T-helper 1 cell treated with Interleukin-12 subunit alpha and Interleukin-12 subunit beta and Interleukin-4 antibody, amounts not matched to agents 30 ng/mL and 1 ng/mL, for 36 hours (primary cell): ENCODE measurements around the gene GNAS. TPM values are rescaled to one million over a fixed set of nuclear protein-coding genes. Genes with fewer than 3 reads are reported as not detected.

Source experiments
- intact Hi-C: fragments of 100-400 bp; cut with micrococcal nuclease; formaldehyde crosslinking; loops from one replicate; pipeline ENCODE4 v1.15.1; 2024
- total RNA-seq: library from RNA; stranded (reverse); gene quantifications from 2 replicates; pipeline ENCODE4 v1.2.3, GENCODE V29; 2022

The GNAS gene
- total RNA-seq, 1 donor from 2014 or later, result 675 TPM

DNA sequence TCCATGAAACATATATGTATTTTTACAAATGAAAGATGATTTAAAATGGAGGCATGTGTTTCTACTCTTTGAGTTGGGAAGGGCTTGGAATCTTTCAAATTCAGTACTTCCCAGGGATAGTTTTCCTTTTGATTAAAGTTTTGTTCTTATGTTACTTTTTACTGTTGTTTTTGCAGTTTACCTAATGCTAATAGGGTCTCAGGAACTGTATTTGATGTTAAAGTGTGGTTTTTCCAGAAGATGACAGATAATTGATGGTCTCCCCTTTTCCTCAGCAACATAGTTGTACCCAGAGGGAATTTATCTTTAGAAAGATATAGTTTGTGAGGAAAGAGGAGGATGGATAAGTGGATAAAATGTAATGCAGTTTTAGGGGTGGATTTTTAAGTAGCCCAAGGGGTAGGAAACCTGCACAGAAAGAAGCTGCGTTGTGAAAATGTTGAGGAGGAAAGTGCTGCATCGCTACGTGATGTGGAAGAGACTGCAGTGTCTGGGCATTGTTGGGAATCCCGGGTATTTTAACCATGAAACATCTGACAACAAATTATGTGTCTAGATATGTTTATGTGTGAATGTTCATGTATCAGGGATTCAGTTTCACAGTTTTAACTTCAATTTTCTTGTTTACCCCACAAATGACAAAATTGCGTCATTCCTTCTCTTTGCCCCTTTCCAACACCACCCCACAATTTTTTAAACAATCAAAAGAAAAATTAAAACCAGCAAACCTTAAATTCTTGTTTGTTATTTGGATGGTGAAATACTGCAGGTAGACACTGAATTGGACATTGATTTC, 42.3 kb downstream of the GNAS start:
- intact Hi-C loops, result loop anchor here (1.0 to 5.0 kb wide), 7 partner anchors 13 to 1503 kb away; partner anchors contain the start of genes NELFCD, RAB22A, RBM38 and ZNF831

DNA sequence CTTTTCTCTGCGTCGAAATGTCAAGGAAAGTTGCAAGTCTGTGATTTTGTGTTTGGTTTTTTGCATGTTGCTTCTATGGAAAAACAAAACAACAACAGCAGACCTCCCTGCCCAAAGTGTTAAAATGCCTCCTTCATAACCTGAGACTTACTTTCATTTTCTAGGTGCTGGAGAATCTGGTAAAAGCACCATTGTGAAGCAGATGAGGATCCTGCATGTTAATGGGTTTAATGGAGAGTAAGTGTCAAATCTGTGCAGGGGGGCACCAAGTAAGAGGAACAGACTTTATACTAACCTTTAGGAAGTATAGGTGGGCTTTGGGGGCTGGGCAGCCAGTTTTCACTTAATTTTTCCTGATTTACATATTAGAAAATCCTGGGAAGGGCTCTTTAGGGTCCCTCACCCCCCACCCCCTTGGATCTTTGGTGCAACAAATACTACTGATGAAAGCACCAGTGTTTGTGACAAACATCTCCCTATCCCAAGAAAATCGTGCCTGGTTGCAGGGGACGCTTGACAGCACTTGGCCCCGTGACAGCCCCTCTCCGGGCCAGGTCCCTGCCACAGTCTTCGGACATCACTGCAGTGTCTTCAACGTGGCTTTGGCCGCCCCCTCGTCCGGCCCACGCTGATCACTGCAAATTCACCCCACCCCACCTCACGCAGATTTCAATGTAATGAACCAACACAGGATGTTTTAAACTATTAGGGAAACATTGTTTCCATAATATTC, 43.1 kb downstream of the GNAS start:
- intact Hi-C loops, result loop anchor here (1.0 to 2.0 kb wide), 3 partner anchors 13 to 85 kb away; partner anchors contain the start of gene NELFCD

DNA sequence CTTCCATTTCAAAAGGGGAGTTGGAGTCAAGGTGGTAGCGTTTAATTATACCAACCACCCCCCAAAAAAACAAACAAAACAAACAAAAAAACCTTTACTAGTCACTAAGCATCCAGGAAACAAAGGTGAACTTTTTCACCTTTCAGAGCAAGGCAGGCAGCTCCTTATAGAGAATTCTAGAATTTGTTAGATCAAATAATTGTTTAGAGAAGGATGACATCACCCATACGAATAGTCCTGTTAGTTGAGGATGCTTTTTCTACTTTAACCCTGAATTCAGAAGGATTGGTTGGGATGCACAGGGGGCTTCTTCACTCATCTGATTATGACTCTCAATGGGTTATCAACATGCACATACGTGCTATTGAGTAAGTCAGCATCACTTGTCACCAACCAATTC, 44.3 kb downstream of the GNAS start:
- intact Hi-C loops, result no loop called here

DNA sequence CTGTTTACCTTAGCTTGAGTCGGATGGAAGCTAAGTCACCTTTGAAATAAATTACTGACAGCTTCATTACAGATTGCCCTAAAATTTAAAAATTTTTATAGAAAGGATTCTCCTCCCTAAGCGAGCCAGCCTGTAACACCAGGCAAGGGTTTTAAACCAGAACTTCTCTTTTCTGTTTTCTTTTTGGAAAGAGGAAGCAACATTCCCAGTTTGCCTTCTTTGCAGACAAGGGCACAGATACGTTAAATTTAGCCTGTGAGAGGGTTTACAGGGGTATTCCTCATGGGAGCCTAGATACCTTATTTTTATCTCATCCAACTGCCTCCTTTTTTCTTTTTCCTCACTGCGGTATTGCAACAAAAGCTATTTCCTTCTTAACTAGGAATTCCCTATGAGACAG, 45.0 kb downstream of the GNAS start:
- intact Hi-C loops, result no loop called here

DNA sequence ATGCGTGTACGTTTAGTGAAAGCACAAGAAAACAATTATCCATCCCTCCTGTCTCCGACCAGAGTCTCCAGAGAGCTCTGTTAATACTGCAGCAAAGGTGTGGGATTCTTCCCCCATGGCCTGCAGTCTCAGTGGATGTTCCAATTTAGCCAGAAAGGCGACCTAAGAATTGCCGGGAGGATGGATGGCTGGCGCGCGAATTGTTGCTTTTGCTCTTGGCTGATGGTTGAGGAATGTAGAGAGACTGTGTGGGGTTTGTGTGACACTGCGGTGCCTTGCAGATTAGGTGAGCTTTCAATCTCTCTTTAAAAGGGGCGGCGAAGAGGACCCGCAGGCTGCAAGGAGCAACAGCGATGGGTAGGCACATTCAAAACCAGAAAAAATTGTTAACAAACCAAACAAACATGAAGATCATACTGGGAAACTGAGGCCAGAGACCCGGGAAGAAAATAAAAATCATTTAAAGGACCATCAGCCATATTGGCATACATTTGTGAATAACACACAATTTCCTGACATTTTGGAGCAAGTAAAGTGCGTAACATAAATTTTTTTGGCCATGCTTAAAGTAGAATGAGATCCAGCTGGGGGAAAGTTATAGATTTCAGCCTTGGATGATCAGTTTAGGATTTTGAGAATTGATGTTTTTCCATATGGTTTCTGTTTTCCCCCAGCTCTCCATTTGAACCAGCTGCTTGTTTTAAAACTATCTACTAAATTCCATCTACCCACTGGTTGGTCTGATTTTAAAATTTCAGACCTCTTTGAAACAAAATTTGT, 46.3 kb downstream of the GNAS start:
- intact Hi-C loops, result no loop called here

DNA sequence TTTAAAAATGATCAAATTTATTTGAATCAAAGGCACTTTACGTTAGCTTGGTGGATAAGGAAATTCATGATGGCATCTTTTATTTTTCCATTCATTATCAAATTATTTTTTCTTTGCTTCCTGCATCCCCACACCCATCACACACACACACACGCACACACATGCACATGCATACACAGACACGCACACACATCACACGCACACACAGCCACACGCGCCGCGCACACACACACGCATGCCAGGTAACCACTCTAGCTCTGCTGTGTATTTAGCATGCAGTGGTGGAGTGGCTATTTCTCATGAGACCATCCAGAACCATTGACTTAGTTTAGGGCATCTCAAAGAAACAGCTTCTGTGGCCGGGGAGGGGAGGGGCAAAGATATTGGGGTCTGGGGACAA, 47.0 kb downstream of the GNAS start:
- intact Hi-C loops, result no loop called here

DNA sequence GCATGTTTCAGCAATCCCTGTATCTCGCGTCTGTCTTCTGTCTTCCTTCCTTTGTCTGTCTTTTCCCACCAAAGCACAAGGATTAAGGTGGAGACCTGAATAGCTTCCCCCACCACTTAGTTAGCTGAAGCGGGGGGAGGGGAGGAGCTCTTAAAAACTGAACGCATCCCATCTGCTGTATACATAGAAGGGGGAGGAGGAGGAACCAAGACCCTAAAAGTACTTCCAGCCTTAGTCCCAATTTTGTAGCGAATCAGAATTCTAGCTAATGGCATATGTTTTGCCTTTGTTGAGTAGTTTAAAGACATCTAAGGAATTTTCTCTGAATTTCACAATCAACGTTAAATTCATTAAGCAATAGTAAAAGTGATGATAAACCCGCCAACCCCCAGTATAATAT, 47.9 kb downstream of the GNAS start:
- intact Hi-C loops, result no loop called here

DNA sequence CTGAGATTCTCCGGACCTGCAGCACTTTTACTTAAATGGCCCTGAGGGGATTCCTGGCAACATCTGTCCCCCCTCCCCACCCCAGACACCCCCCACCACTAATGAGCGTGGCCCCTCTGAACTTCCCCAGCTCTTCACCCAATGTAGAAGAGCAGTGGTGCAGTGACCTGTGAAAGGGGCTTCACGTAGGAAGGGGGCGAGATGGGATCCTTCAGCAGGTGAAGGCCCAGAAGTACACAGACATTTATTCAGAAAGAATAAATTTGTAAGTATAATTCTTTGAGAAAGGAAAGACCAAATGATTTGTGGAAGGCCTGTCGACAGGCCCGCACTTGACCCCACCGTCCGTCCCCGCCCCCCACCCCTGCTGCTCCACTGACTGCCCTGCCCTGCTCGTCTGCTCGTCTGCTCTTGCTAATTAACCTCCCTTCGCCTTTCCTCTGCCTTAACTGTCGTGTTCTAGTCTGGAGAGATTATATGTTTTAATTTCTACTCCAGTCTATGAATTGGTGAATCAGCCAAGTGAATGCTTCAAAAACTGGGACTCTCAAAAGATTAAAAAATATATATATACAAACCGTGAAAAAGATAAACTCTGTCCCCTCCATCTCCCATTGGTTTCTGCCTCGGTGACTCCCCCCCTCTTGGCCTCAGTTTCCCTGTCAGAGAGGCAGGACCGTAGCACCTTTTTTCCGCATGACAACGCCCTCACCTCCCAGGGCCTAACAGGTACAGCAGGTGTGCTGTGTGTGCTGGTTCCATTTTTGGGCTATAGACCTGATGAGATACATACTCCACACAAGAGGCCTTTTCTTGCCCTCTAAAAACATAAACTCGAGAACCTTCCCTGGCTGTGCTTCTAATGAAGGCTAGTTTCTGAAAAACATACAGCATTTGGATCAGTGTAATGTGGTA, 49.2 kb downstream of the GNAS start:
- intact Hi-C loops, result no loop called here

DNA sequence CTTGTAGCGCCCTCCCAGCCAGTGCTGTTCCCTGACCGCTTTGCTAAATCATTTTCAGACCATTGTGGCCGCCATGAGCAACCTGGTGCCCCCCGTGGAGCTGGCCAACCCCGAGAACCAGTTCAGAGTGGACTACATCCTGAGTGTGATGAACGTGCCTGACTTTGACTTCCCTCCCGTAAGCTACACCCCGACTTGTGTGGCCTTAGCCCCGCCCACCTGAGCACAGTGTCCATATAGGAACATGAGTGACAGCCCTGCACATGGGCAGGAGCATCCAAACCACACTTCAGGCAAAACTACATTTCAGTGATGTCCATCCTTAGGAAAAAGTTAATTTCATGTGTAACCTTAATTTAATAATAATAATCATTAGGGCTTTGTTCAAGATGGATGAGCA, 51.1 kb downstream of the GNAS start:
- intact Hi-C loops, result no loop called here

DNA sequence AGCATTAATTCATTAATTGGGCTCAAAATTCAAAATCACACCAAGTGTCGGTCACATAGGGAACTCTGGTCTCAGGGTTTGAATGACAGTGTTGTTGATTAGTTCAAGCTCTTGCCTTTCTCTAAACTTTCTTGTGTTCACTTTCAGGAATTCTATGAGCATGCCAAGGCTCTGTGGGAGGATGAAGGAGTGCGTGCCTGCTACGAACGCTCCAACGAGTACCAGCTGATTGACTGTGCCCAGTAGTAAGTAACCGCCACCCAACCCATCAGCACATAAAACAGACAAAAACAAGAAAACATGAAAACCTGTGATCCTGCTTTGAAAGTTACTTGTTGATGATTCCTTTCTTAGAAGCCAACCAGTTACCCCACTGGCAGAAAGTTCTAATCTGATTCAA, 52.7 kb downstream of the GNAS start:
- intact Hi-C loops, result loop anchor here (5.0 kb wide), 1 partner anchor 77 kb away; the partner anchor contains the start of gene NELFCD

DNA sequence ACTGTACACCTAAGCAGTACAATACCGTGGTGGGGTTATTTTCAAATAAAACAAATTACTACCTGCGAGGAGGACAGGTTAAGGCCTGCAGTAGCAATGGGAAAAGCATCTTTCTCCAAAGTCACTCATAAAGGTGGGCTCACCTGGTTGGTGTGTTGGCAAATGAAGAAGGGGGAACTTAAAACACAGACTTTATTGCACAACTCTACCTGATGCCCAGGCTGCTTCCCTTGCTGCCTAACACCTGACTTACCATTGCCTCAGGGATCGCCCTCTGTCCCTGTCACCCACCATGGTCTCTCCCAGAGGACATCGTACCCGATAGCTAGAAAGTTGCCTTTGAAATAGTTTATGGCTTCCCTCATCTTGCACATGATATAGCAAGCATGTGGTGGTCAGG, 53.6 kb downstream of the GNAS start:
- intact Hi-C loops, result loop anchor here (5.0 kb wide), 1 partner anchor 76 kb away; the partner anchor contains the start of gene NELFCD

DNA sequence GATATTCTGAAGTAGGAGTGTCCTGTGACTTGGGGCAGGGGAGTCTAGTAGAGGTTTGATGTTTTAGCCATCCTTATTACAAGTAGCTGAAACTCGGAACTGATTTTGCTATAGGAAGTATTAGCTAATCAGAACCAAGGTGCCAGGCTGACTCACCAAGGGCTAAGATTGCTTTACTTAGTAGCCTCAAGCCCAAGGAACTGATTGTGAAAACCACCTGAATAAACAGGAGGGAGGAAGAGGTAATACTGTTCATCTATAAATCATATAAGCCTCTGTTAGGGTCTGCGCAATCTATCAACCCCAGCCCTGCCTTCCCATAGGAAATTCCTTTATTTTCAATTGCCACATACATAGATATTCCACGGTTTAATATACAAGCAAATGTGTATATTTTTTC, 54.4 kb downstream of the GNAS start:
- intact Hi-C loops, result loop anchor here (5.0 kb wide), 1 partner anchor 75 kb away; the partner anchor contains the start of gene NELFCD

DNA sequence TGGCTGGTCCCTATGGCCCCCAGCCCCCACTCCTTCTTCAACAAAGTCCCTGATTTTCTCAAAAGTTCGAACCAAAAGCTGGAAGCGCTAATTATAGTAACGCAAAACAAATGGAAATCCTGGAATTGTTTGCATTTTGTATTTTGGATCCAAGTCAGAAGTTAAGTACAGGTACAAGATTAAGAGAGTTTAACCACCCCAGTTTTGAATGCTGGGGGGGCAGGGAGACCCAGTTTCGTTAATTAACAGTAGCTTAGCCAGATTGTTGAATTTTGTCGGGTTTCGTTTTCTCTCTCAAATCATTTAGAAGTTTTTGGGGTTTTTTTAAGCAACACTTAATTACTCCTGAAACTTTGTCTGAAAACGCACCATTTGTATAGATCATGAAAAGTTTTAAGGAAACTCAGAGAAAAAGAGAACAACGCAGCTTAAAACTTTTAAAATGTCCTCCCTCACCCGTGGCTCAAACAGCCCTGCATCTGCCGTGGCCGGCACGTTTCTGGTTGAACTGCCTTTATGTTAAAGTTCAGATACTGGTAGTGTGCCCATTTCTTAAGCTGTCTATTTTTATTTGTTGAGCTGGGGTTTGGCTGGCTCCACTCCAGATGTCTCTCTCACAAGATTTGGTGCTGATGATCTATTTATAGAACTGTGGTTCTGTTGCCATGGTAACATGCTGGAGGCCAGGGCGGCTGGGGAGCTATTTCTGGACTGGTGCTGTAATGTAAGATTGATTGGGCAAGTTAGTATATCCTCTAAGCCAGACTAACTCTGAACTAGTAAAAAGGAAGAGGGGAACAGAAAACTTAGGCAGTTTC, 55.0 kb downstream of the GNAS start:
- intact Hi-C loops, result loop anchor here (1.0 to 5.0 kb wide), 2 partner anchors 12 to 75 kb away; partner anchors contain the start of gene NELFCD

DNA sequence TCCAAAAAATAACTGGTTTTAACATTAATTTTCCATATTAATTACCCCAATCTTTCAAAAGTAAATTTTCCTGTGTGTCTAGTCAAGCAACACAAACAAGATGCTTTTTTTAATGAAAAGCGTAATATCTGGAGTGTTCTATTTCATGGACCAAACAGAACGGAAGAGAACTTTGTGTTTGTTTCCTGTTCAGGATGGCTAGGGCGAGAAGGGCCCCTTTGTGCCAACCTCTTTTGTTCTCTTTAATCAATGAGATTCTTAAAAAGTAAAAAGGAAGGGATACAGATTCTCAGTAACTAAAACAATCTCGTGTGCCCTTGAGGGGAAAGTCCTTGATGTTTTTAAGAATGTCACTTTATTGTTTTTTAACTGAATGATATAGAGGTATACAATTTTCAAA, 55.7 kb downstream of the GNAS start:
- intact Hi-C loops, result loop anchor here (1.0 to 5.0 kb wide), 2 partner anchors 13 to 74 kb away; partner anchors contain the start of gene NELFCD

DNA sequence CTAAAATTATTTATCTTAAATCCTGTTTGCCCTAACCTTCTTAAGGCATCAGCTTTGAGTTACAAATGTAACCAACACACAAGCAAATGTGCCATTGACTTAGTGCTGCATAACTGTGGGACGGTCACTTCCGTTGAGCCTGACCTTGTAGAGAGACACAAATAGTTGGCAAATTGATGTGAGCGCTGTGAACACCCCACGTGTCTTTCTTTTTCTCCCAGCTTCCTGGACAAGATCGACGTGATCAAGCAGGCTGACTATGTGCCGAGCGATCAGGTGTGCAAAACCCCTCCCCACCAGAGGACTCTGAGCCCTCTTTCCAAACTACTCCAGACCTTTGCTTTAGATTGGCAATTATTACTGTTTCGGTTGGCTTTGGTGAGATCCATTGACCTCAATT, 56.4 kb downstream of the GNAS start:
- intact Hi-C loops, result loop anchor here (1.0 to 5.0 kb wide), 2 partner anchors 14 to 73 kb away; partner anchors contain the start of gene NELFCD

DNA sequence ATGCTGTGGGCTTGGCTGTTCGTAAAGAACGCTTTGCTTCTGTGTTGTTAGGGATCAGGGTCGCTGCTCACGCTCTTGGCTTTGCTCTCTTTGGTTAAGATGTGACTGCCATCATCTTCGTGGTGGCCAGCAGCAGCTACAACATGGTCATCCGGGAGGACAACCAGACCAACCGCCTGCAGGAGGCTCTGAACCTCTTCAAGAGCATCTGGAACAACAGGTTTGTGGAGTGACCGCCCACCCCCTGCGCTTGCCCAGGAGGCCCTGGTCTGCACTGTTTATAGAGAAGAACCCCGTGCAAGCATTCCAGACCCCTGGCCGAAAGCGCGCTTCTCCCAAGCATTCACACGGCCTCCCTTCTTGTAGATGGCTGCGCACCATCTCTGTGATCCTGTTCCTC, 57.1 kb downstream of the GNAS start:
- intact Hi-C loops, result loop anchor here (5.0 kb wide), 1 partner anchor 73 kb away; the partner anchor contains the start of gene NELFCD

DNA sequence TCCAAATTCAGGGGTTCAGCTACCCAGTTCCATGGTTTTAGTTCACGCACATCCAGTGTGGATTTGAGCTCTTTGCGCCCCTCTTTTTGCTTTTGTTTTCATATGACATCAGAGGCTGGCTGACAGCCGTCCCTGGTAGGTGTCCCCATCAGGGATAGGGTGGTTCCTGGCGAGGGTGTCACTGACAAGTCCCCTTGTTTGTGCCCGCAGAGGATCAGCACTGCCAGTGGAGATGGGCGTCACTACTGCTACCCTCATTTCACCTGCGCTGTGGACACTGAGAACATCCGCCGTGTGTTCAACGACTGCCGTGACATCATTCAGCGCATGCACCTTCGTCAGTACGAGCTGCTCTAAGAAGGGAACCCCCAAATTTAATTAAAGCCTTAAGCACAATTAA, 58.0 kb downstream of the GNAS start:
- intact Hi-C loops, result no loop called here

DNA sequence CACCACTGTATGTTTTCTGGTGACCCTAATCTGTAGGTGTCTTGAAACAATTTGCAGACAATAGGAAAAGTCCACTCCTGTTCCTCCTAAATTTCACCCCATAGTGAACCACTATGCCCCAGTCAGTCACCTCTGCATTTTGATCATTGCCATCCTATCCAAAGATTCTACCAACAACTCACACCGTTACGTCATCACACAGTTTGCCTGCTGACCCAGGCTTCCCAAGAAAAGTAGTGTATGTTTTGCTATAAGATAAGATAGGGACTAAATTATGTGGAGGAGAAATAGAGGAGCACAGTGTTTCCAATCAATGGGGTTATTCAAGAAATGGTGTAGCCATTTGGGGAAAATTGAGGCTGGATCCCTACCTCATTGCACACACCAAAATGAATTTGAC, 58.8 kb downstream of the GNAS start:
- intact Hi-C loops, result no loop called here

DNA sequence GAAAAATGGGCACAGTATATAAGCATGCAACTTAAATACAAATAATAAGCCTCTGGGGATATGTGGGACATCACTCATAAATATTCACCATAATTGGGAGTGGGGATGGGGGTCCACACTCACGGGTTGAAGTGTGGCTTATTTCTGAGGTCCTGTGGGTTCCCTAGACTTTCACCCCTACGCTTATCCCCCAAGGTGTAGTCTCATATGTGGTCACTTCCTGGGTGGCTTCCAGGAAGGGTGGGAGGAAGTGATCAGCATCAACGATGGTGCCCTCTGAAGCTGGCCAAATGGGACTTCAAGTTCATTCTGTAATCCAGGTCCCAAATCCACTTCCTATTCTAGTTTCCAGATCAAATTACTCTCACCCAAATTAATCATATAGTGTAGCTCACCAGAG, 59.5 kb downstream of the GNAS start:
- intact Hi-C loops, result no loop called here
